ENCODE data around the gene CFAP157.
A peak's percentile ranks its signal among the peaks of the same experiment; 100 is the strongest.

The CFAP157 gene

GRCh38 chr9:127716412-127716811 lies 9.6 kb downstream of the CFAP157 start:
- DNase-seq = no peak

- DNase-seq = no peak
Observed at GRCh38 chr9:127717766-127718165, 11.0 kb downstream of the CFAP157 start.

- DNase-seq = peak; percentile 55
Observed at GRCh38 chr9:127720031-127720864, 13.5 kb downstream of the CFAP157 start.

GRCh38 chr9:127720865-127721227 lies 14.1 kb downstream of the CFAP157 start:
- no peak for DNase-seq

- DNase-seq = no peak
Observed at GRCh38 chr9:127721391-127721821, 14.6 kb downstream of the CFAP157 start.

GRCh38 chr9:127722055-127722745 lies 15.4 kb downstream of the CFAP157 start:
- DNase-seq = no peak

GRCh38 chr9:127723013-127723412 lies 16.2 kb downstream of the CFAP157 start:
- DNase-seq = no peak

GRCh38 chr9:127723444-127723843 lies 16.7 kb downstream of the CFAP157 start:
- no peak for DNase-seq

- no peak for DNase-seq
Observed at GRCh38 chr9:127724012-127724411, 17.2 kb downstream of the CFAP157 start.

- DNase-seq = no peak
Observed at GRCh38 chr9:127726871-127727270, 20.1 kb downstream of the CFAP157 start.

GRCh38 chr9:127728808-127729207 lies 22.0 kb downstream of the CFAP157 start:
- no peak for DNase-seq

- no peak for DNase-seq
Observed at GRCh38 chr9:127729522-127730256, 22.9 kb downstream of the CFAP157 start.

- DNase-seq = no peak
Observed at GRCh38 chr9:127730262-127730661, 23.5 kb downstream of the CFAP157 start.

- DNase-seq = no peak
Observed at GRCh38 chr9:127730799-127731410, 24.1 kb downstream of the CFAP157 start.

- DNase-seq = no peak
Observed at GRCh38 chr9:127731938-127732337, 25.1 kb downstream of the CFAP157 start.

- no peak for DNase-seq
Observed at GRCh38 chr9:127732444-127732843, 25.7 kb downstream of the CFAP157 start.

GRCh38 chr9:127733614-127734013 lies 26.8 kb downstream of the CFAP157 start:
- DNase-seq = no peak

GRCh38 chr9:127734247-127734746 lies 27.5 kb downstream of the CFAP157 start:
- DNase-seq = no peak

- DNase-seq = peak; percentile 99
Observed at GRCh38 chr9:127734747-127735529, 28.1 kb downstream of the CFAP157 start, which contains the start of gene TOR2A. TSS of gene TOR2A (minus strand) at chr9:127735294. CDS start at chr9:127735270, 24 bp downstream.

- DNase-seq = no peak
Observed at GRCh38 chr9:127735530-127736185, 28.9 kb downstream of the CFAP157 start.

GRCh38 chr9:127738666-127739065 lies 31.9 kb downstream of the CFAP157 start:
- no peak for DNase-seq
